ENCODE data around the gene ALDH7A1.

DNA sequence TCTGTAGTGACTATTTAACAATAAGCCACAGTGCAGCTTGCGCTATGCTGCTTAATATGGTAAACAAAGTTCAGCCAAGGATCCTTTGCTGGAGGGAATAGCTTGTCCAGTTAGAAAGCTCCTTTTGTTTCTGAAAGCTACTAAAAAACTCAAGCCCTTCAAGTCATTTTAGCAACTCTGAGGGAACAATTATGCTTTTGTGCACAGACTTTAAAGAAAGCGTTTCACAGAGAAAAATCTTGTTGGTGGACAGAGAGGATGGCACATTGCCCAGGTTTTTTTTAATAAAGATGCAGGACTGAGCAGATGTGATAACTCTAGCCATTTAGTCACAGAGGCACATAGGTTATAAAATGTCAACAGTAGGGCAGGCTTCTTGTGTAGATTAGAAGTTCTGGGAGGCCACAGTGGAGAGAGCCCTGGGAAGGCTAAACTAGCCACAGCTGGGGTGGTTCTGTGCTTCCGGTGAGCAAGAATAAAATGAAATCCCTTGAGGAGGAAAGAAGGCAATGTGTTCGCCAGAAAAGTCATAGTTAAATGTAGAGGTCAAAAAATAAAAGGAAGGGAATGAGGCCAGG lies 63.4 kb downstream of the ALDH7A1 start:
- TF ChIP-seq, protein P1, sequence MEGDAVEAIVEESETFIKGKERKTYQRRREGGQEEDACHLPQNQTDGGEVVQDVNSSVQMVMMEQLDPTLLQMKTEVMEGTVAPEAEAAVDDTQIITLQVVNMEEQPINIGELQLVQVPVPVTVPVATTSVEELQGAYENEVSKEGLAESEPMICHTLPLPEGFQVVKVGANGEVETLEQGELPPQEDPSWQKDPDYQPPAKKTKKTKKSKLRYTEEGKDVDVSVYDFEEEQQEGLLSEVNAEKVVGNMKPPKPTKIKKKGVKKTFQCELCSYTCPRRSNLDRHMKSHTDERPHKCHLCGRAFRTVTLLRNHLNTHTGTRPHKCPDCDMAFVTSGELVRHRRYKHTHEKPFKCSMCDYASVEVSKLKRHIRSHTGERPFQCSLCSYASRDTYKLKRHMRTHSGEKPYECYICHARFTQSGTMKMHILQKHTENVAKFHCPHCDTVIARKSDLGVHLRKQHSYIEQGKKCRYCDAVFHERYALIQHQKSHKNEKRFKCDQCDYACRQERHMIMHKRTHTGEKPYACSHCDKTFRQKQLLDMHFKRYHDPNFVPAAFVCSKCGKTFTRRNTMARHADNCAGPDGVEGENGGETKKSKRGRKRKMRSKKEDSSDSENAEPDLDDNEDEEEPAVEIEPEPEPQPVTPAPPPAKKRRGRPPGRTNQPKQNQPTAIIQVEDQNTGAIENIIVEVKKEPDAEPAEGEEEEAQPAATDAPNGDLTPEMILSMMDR (IDR thresholded peaks at IDR 0.05), result no peak
- no peak for TF ChIP-seq POLR2A (IDR thresholded peaks at IDR 0.05)
